ENCODE measurements around the gene FOXJ2.

The FOXJ2 gene

DNA sequence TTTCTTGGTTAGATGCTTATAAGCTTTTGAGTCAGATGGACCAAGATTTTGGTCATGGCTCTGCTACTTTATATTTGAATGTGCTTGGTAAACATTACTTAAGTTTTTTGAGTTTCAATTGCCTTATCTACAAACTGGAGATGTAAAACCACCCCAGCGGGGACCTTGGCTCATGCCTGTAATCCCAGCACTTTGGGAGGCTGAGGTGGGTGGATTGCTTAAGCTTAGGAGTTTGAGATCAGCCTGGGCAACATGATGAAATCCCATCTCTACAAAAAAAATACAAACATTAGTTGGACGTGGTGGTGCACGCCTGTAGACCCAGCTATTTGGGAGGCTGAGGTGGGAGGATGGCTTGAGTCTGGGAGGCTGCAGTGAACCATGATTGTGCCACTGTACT is 60.8 kb downstream of the FOXJ2 start:
- no peak for DNase-seq (ENCODE audit: low read depth)
- H3K4me3 ChIP-seq (ENCODE audit: low read depth, low read length): no peak overlapping the region

DNA sequence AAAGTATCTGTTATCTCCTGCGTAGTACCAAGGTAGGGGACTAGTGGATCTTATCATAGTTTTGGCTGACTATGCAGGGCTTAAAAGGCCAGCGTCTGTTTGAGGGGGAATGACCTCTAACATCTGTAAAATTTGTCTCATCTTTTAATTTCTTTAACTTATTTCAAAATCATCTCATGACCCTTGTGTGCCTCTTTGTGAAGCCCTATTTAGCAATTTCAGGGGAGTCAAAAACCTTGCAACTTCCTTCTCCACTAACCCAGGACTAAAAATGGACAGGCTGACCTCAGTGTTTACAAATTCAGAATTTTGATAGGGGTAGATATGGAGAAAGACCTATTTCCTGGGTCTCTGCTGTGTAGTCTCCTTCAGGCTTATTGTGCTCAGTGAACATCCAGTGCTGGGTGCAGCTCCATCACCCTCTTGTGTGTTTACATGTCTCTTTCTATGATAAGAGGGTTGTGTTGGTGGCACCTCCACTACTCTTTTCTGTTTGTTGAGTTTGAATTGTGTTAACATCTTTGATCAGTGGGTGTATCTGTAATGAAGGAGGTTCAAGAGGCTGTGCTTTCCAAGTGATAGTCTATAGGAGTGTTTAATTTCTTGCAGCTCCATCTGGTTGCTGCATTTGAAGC is 63.9 kb downstream of the FOXJ2 start:
- no peak for DNase-seq (ENCODE audit: low read depth)
- H3K4me3 ChIP-seq (ENCODE audit: low read depth, low read length): no peak overlapping the region

DNA sequence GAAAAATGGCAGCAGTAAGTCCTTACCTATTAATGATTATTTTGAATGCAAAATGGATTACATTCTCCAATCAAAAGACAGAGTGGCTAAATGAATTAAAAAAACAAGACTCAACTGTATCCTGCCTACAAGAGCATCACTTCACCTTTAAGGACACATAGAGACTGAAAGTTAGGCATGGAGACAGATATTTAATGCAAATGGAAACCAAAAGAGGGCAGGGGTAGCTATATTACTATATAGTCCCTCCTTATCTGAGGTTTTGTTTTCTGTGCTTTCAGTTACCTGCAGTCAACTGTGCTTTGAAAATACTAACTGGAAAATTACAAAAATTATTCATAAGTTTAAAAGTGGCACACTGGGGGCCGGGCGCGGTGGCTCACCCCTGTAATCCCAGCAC is 66.7 kb downstream of the FOXJ2 start:
- H3K4me3 ChIP-seq (ENCODE audit: low read depth, low read length): no peak overlapping the region
- DNase-seq (ENCODE audit: low read depth): no peak
